H1 (cell line): ENCODE results near the gene EPHB1. TPM values are rescaled to one million over a fixed set of nuclear protein-coding genes. Genes with fewer than 3 reads are reported as not detected.

ENCODE experiments used
- CTCF ChIA-PET: fragments of 300-600 bp; sonication (Branson Sonifier 250); formaldehyde crosslinking; loops from one replicate; lab custom pipeline; 2021; ENCODE audit not compliant: partially characterized antibody; lab: Charles Lee
- POLR2A ChIA-PET: fragments of 300-600 bp; sonication (Branson Sonifier 250); formaldehyde crosslinking; loops from one replicate; lab custom pipeline; 2021; ENCODE audit warnings: inconsistent platforms; ENCODE audit not compliant: partially characterized antibody; lab: Charles Lee
- DNase-seq, 2 experiments: peaks; one replicate each; pipeline versions ENCODE4 v3.0.0 to v3.0.0-alpha.2; 2010 to 2022; ENCODE audit warnings: low spot score in 2 of 2, low read depth in 1 of 2, mixed read lengths in 1 of 2
- FAIRE-seq: peaks from 2 replicates; lab custom pipeline; 2011; peaks lifted over from hg19 to GRCh38; lab: Jason Lieb, UNC
- H2AFZ ChIP-seq: 2 replicates; pipeline ENCODE4 v1.8.1; 2012; ENCODE audit warnings: low read length, inconsistent platforms
- H2AK5ac ChIP-seq: 2 replicates; pipeline ENCODE4 v1.6.1; 2013; ENCODE audit warnings: low read depth, low read length
- H2BK120ac ChIP-seq: replicated peaks from 2 replicates; pipeline ENCODE3; 2013; ENCODE audit warnings: low read depth, low read length, inconsistent platforms
- H2BK12ac ChIP-seq: 2 replicates; pipeline ENCODE4 v1.6.1; 2013; ENCODE audit warnings: low read depth, low read length
- H2BK15ac ChIP-seq: 2 replicates; pipeline ENCODE4 v1.6.1; 2013; ENCODE audit warnings: low read length
- H2BK20ac ChIP-seq: 2 replicates; pipeline ENCODE4 v1.6.1; 2013; ENCODE audit warnings: low read length
- H2BK5ac ChIP-seq: 2 replicates; pipeline ENCODE4 v1.6.1; 2013; ENCODE audit warnings: low read depth, low read length
- H3K14ac ChIP-seq: 2 replicates; pipeline ENCODE4 v1.6.1; 2013; ENCODE audit warnings: inconsistent platforms; ENCODE audit not compliant: insufficient read length
- H3K18ac ChIP-seq: 2 replicates; pipeline ENCODE4 v1.6.1; 2013; ENCODE audit warnings: low read length; ENCODE audit errors: extremely low read depth
- H3K23ac ChIP-seq: 2 replicates; pipeline ENCODE4 v1.6.1; 2013; ENCODE audit warnings: inconsistent platforms; ENCODE audit not compliant: insufficient read length
- H3K23me2 ChIP-seq: 2 replicates; pipeline ENCODE4 v1.6.1; 2013; ENCODE audit warnings: low read depth, low read length
- H3K27ac ChIP-seq: 2 replicates; pipeline ENCODE4 v1.6.1; 2011; ENCODE audit warnings: low read depth, low read length, inconsistent platforms
- H3K27me3 ChIP-seq, 4 experiments: replicated peaks in 1 of 4; 1 replicate in 1 of 4; 2 replicates in 3 of 4; pipeline versions ENCODE4 v1.6.1 to v1.8.1; 2011 to 2013; ENCODE audit warnings: low read length in 3 of 4, mild to moderate bottlenecking in 3 of 4, inconsistent platforms in 2 of 4, mixed read lengths in 2 of 4, moderate library complexity in 1 of 4; ENCODE audit not compliant: control insufficient read depth in 3 of 4, insufficient read depth in 3 of 4; ENCODE audit errors: extremely low read depth in 1 of 4
- H3K36me3 ChIP-seq, 4 experiments: 2 replicates each; pipeline versions ENCODE4 v1.6.1 to v1.8.1; 2011 to 2013; ENCODE audit warnings: mild to moderate bottlenecking in 4 of 4, low read length in 3 of 4, moderate library complexity in 2 of 4, control low read depth in 1 of 4, inconsistent platforms in 1 of 4; ENCODE audit not compliant: insufficient read depth in 4 of 4, control insufficient read depth in 2 of 4
- H3K4ac ChIP-seq: replicated peaks from 2 replicates; pipeline ENCODE3; 2013; ENCODE audit warnings: low read length, low read depth, mixed read lengths, inconsistent platforms; ENCODE audit not compliant: insufficient read length
- H3K4me1 ChIP-seq, 4 experiments: replicated peaks in 1 of 4; 1 replicate in 1 of 4; 2 replicates in 3 of 4; pipeline versions ENCODE4 v1.6.1 to v1.8.1; 2011 to 2013; ENCODE audit warnings: low read length in 3 of 4, inconsistent platforms in 2 of 4, mixed read lengths in 1 of 4; ENCODE audit not compliant: insufficient read depth in 4 of 4, control insufficient read depth in 3 of 4
- H3K4me2 ChIP-seq, 2 experiments: 2 replicates each; pipeline versions ENCODE4 v1.6.1 to v1.8.1; 2011 to 2013; ENCODE audit warnings: low read depth in 2 of 2, low read length in 2 of 2, control low read depth in 1 of 2, inconsistent platforms in 1 of 2, mild to moderate bottlenecking in 1 of 2; ENCODE audit not compliant: insufficient read depth in 1 of 2
- H3K4me3 ChIP-seq, 4 experiments: fragments of 200-600, 300-600 bp in 1 of 4; sonication (generic), shearing (Covaris generic), sonication (Bioruptor Twin) in 1 of 4; 2 replicates each; pipeline versions ENCODE4 v1.5.1 to v1.8.1; 2011 to 2016; ENCODE audit warnings: low read length in 4 of 4, low read depth in 3 of 4, control low read depth in 2 of 4, inconsistent platforms in 2 of 4, mild to moderate bottlenecking in 2 of 4, mixed read lengths in 1 of 4, moderate library complexity in 1 of 4; ENCODE audit not compliant: insufficient read depth in 2 of 4; ENCODE audit errors: extremely low read depth in 1 of 4
- H3K56ac ChIP-seq: replicated peaks from 2 replicates; pipeline ENCODE3; 2013; ENCODE audit warnings: low read depth, mild to moderate bottlenecking, mixed read lengths, low read length, inconsistent platforms; ENCODE audit not compliant: insufficient read length
- H3K79me1 ChIP-seq: 2 replicates; pipeline ENCODE4 v1.6.1; 2013; ENCODE audit warnings: low read depth, low read length, control low read depth
- H3K79me2 ChIP-seq, 2 experiments: 2 replicates each; pipeline versions ENCODE4 v1.6.1 to v1.8.1; 2012 to 2013; ENCODE audit warnings: low read length in 2 of 2, mild to moderate bottlenecking in 2 of 2, inconsistent platforms in 1 of 2; ENCODE audit not compliant: insufficient read depth in 2 of 2, control insufficient read depth in 1 of 2
- H3K9ac ChIP-seq, 4 experiments: replicated peaks in 1 of 4; 1 replicate in 1 of 4; 2 replicates in 3 of 4; pipeline versions ENCODE4 v1.6.1 to v1.8.1; 2011 to 2013; ENCODE audit warnings: low read depth in 3 of 4, low read length in 3 of 4, control low read depth in 2 of 4, mild to moderate bottlenecking in 2 of 4, moderate library complexity in 2 of 4, inconsistent platforms in 1 of 4; ENCODE audit errors: extremely low read depth in 1 of 4
- H3K9me3 ChIP-seq, 2 experiments: 2 replicates each; pipeline versions ENCODE4 v1.6.1 to v1.8.1; 2012 to 2013; ENCODE audit warnings: mild to moderate bottlenecking in 2 of 2, moderate library complexity in 2 of 2, control low read depth in 1 of 2, inconsistent platforms in 1 of 2, low read depth in 1 of 2, low read length in 1 of 2, mixed read lengths in 1 of 2; ENCODE audit not compliant: insufficient read depth in 2 of 2
- H4K20me1 ChIP-seq, 2 experiments: replicated peaks in 1 of 2; 2 replicates each; pipeline versions ENCODE3 to v1.8.1; 2011 to 2013; ENCODE audit warnings: inconsistent platforms in 2 of 2, low read length in 2 of 2, mild to moderate bottlenecking in 1 of 2; ENCODE audit not compliant: insufficient read depth in 2 of 2, control insufficient read depth in 1 of 2
- H4K5ac ChIP-seq: 2 replicates; pipeline ENCODE4 v1.6.1; 2013; ENCODE audit warnings: low read length, low read depth, mixed read lengths, inconsistent platforms; ENCODE audit not compliant: insufficient read length
- H4K8ac ChIP-seq: 2 replicates; pipeline ENCODE4 v1.8.0; 2013; ENCODE audit warnings: mild to moderate bottlenecking, moderate library complexity, low read length, inconsistent platforms; ENCODE audit not compliant: insufficient read depth; ENCODE audit errors: extremely low read depth
- H4K91ac ChIP-seq: replicated peaks from 2 replicates; pipeline ENCODE3; 2013; ENCODE audit warnings: low read length, mixed read lengths, inconsistent platforms; ENCODE audit not compliant: insufficient read length
- CBX8 ChIP-seq: fragments of 300-800, 300-1000 bp; sonication (generic); IDR thresholded peaks from 2 replicates; pipeline ENCODE4 v1.7.1; 2016; ENCODE audit warnings: low read depth, low read length, borderline replicate concordance
- POLR2AphosphoS5 ChIP-seq: IDR thresholded peaks from 2 replicates; pipeline ENCODE4 v1.6.1; 2011; ENCODE audit warnings: low read depth, low read length
- POU5F1 ChIP-seq: IDR thresholded peaks from 2 replicates; pipeline ENCODE4 v1.6.1; 2011; ENCODE audit warnings: low read depth, mild to moderate bottlenecking, low read length, moderate library complexity
- WGBS, 2 experiments: shearing (Covaris generic) in 1 of 2; methylation state at CpG; one replicate each; pipeline versions ENCODE4 v1.1.6 to v1.1.7; 2013 to 2015; ENCODE audit warnings: low lambda C conversion rate in 2 of 2, mixed read lengths in 2 of 2, inconsistent platforms in 1 of 2, low coverage in 1 of 2, missing lambda C conversion rate in 1 of 2; ENCODE audit not compliant: insufficient replicate concordance in 2 of 2, insufficient coverage in 1 of 2, insufficient read length in 1 of 2; ENCODE audit errors: extremely low coverage in 1 of 2, missing lambda C conversion rate in 1 of 2; 5-methylcytosine and 5-hydroxymethylcytosine counted together
- polyA plus RNA-seq, 7 experiments: library from polyadenylated mRNA; depleted of rRNA in 3 of 7; stranded (reverse) in 5 of 7; unstranded in 2 of 7; fragments of >200 nt in 5 of 7; fragments of 200-250 nt in 2 of 7; gene quantifications; 1 replicate in 5 of 7; 2 replicates in 1 of 7; 4 replicates in 1 of 7; pipeline versions ENCODE4 v1.2.1 to v1.2.3, GENCODE V29; 2011 to 2013; ENCODE audit warnings: missing spikeins in 2 of 7, mixed read lengths in 2 of 7
- total RNA-seq: library from RNA; stranded (reverse); fragmentation: NEBNext Ultra II Directional; extraction: Animal tissue kit (Norgen Biotek cat#: 25700); gene quantifications from 2 replicates; pipeline ENCODE4 v1.2.1, GENCODE V29; 2021

Gene EPHB1
- total and polyA plus RNA-seq, 2 of the 8 experiments (the other 6 are each of a cell fraction or from before 2014, with no cell fraction given), result 3.5 to 5.9 TPM

GRCh38 chr3:135175728-135176277, 380.7 kb downstream of the EPHB1 start:
- no peaks in the 10 kb centered on the region for H3K23me2 ChIP-seq
- no peak for DNase-seq
- TF ChIP-seq POLR2AphosphoS5, result no peak
- no peak for TF ChIP-seq CBX8
- no peak for TF ChIP-seq POU5F1

More at GRCh38 chr3:135175728-135176277, 380.7 kb downstream of the EPHB1 start:
- peaks cover 2 to 7% (median 5%) of the 10 kb centered on the region in 4 experiments; a peak in 5 of 7 replicates for H3K4me1 ChIP-seq
- H3K9ac ChIP-seq, result no peak overlapping the region
- H3K79me1 ChIP-seq, result no peaks in the 10 kb centered on the region
- H4K5ac ChIP-seq, result no peak overlapping the region
- H2AFZ ChIP-seq, result no peak overlapping the region
- H3K79me2 ChIP-seq, result no peaks in the 10 kb centered on the region
- H3K18ac ChIP-seq, result no peak overlapping the region
- no peak overlapping the region for H2AK5ac ChIP-seq
- no peak overlapping the region for H3K23ac ChIP-seq
- no peak overlapping the region for H4K8ac ChIP-seq
- H3K9me3 ChIP-seq, result no peaks in the 10 kb centered on the region
- H4K20me1 ChIP-seq, result no peaks in the 10 kb centered on the region
- H2BK120ac ChIP-seq, result no peak overlapping the region
- H3K14ac ChIP-seq, result no peak overlapping the region
- ChIA-PET CTCF (interaction anchor here (1.4 kb wide), 1 partner anchor 70 kb away, joined by 3 read pairs; no protein-coding TSS in a partner anchor), POLR2A (interaction anchor here (1.2 kb wide), 1 partner anchor 56 kb away, joined by 3 read pairs; no protein-coding TSS in a partner anchor)
- H3K36me3 ChIP-seq, result no peaks in the 10 kb centered on the region
- no peak overlapping the region for H3K4ac ChIP-seq
- H3K4me3 ChIP-seq, result no peak overlapping the region
- no peak overlapping the region for H3K27ac ChIP-seq
- no peak overlapping the region for H4K91ac ChIP-seq
- WGBS, 2 experiments, result 90% methylated on average over 5 of the region's 5 CpGs; no CpG with 5 or more reads in 1 of the 2 experiments
- H3K56ac ChIP-seq, result no peak overlapping the region
- H3K27me3 ChIP-seq, result no peaks in the 10 kb centered on the region
- no peak overlapping the region for H2BK15ac ChIP-seq
- H2BK20ac ChIP-seq, result no peak overlapping the region
- H2BK5ac ChIP-seq, result no peak overlapping the region
- H3K4me2 ChIP-seq, result no peak overlapping the region
- FAIRE-seq, result no peak
- H2BK12ac ChIP-seq, result no peak overlapping the region
